SK-N-SH treated with all-trans-retinoic acid at 6 μM for 48 hours (cell line): Measurements from ENCODE around the gene RSAD1.

Experiments used
- ATAC-seq: fragments of 200-7000 bp; cut with Tn5 transposase; 3 replicates; pipeline ENCODE4 v1.9.1; 2020; ENCODE audit warnings: mild to moderate bottlenecking, moderate library complexity
- ARNTL ChIP-seq: fragments of 450-650 bp; formaldehyde crosslinking; IDR thresholded peaks from 2 replicates; pipeline ENCODE4 v1.5.0; 2020; ENCODE audit warnings: low read depth, mild to moderate bottlenecking, moderate library complexity, borderline replicate concordance
- BACH2 ChIP-seq: fragments of 250-450 bp; sonication (Bioruptor Pico); IDR thresholded peaks from 2 replicates; pipeline ENCODE4 v1.9.0; 2021; ENCODE audit warnings: mild to moderate bottlenecking, borderline replicate concordance
- CSDC2 ChIP-seq: fragments of 250-450 bp; sonication (Bioruptor Pico); IDR thresholded peaks from 2 replicates; pipeline ENCODE4 v1.5.0; 2020; ENCODE audit warnings: mild to moderate bottlenecking, moderate library complexity
- ESRRG ChIP-seq: fragments of 250-450 bp; sonication (Bioruptor Pico); IDR thresholded peaks from 2 replicates; pipeline ENCODE4 v1.6.1; 2021; ENCODE audit warnings: mild to moderate bottlenecking
- ISL1 ChIP-seq: fragments of 250-450 bp; sonication (Bioruptor Pico); IDR thresholded peaks from 2 replicates; pipeline ENCODE4 v2.1.2; 2022; ENCODE audit warnings: mild to moderate bottlenecking, moderate library complexity
- PPARA ChIP-seq: fragments of 250-450 bp; sonication (Bioruptor Pico); IDR thresholded peaks from 2 replicates; pipeline ENCODE4 v1.5.0; 2020; ENCODE audit warnings: mild to moderate bottlenecking, borderline replicate concordance
- RARB ChIP-seq: fragments of 250-450 bp; sonication (Bioruptor Pico); IDR thresholded peaks from 2 replicates; pipeline ENCODE4 v1.8.0; 2021; ENCODE audit warnings: mild to moderate bottlenecking, moderate library complexity
- SNAI2 ChIP-seq: fragments of 250-450 bp; sonication (Bioruptor Pico); IDR thresholded peaks from 2 replicates; pipeline ENCODE4 v1.5.0; 2020; ENCODE audit warnings: mild to moderate bottlenecking, moderate library complexity
- TCF4 ChIP-seq: fragments of 250-450 bp; sonication (Bioruptor Pico); IDR thresholded peaks from 2 replicates; pipeline ENCODE4 v1.8.0; 2021; ENCODE audit warnings: mild to moderate bottlenecking, moderate library complexity, borderline replicate concordance
- TOX ChIP-seq: fragments of 250-450 bp; sonication (Bioruptor Pico); IDR thresholded peaks from 2 replicates; pipeline ENCODE4 v1.8.0; 2021; ENCODE audit warnings: mild to moderate bottlenecking, moderate library complexity, borderline replicate concordance
- ZC3H10 ChIP-seq: fragments of 250-450 bp; sonication (Bioruptor Pico); IDR thresholded peaks from 2 replicates; pipeline ENCODE4 v1.5.1; 2021; ENCODE audit warnings: mild to moderate bottlenecking, moderate library complexity
- ZFP3 ChIP-seq: fragments of 250-450 bp; sonication (Bioruptor Pico); IDR thresholded peaks from 2 replicates; pipeline ENCODE4 v1.5.0; 2020; ENCODE audit warnings: mild to moderate bottlenecking, moderate library complexity
- ZFP30 ChIP-seq: fragments of 450-650 bp; formaldehyde crosslinking; IDR thresholded peaks from 2 replicates; pipeline ENCODE4 v1.5.0; 2022; ENCODE audit warnings: mild to moderate bottlenecking, moderate library complexity
- ZNF565 ChIP-seq: fragments of 450-650 bp; formaldehyde crosslinking; conservative IDR thresholded peaks from 2 replicates; pipeline ENCODE4 v1.5.0; 2020; ENCODE audit warnings: low read depth, mild to moderate bottlenecking, moderate library complexity
- ZNF70 ChIP-seq: fragments of 450-650 bp; formaldehyde crosslinking; IDR thresholded peaks from 2 replicates; pipeline ENCODE4 v1.5.0; 2020; ENCODE audit warnings: mild to moderate bottlenecking, moderate library complexity
- ZNF8 ChIP-seq: fragments of 450-650 bp; formaldehyde crosslinking; IDR thresholded peaks from 2 replicates; pipeline ENCODE4 v1.5.0; 2020; ENCODE audit warnings: mild to moderate bottlenecking, moderate library complexity
- TF ChIP-seq, protein P1 (sequence below): fragments of 250-450 bp; sonication (Bioruptor Pico); IDR thresholded peaks from 2 replicates; pipeline ENCODE4 v1.5.1; 2020; ENCODE audit warnings: low read depth, mild to moderate bottlenecking, moderate library complexity
- TF ChIP-seq, protein P2 (sequence below): fragments of 250-450 bp; sonication (Bioruptor Pico); IDR thresholded peaks from 2 replicates; pipeline ENCODE4 v1.5.1; 2021; ENCODE audit warnings: mild to moderate bottlenecking, moderate library complexity
- TF ChIP-seq, protein P3 (sequence below): fragments of 250-450 bp; sonication (Bioruptor Pico); IDR thresholded peaks from 2 replicates; pipeline ENCODE4 v1.8.0; 2021; ENCODE audit warnings: low read depth, mild to moderate bottlenecking, moderate library complexity, borderline replicate concordance
- TF ChIP-seq, protein P4 (sequence below): fragments of 250-450 bp; sonication (Bioruptor Pico); IDR thresholded peaks from 2 replicates; pipeline ENCODE4 v1.5.0; 2020; ENCODE audit warnings: mild to moderate bottlenecking, moderate library complexity

The RSAD1 gene

DNA sequence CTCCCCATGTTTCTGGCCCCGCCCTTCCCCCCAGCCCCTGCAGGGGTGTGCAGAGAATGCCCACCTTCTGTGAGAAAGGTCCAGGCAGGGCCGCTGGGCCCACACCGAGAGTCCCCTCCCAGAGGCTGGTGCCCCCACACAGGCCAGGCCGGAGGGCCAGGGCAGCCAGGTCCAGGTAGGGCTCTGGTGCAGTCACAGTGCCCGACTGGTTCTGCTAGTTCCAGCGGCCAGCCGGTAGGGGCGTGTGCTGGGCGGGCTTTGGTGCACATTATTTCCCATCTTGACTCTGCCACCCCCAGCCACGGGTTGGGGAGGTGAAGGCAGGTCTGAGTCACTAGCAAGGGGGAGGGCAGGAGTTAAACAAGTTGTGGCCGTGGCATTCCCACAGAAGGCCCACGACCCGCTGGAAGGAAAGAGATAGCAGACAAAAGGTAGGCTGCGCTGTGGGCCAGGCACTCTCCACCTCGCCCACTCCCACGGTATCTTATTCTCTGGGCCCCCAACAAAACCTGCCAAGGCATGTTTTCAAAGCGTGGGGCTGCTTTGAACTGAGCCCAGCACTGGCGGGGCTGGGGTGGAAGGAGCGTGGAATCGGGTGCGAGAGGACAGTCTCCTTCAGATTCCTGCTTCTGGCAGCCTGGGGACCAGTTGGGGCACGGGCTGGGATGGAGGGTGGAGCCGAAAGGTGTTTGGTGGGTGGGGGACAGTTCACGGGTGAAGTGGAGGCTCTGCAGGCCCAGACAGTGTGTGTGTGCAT lies 55.7 kb downstream of the RSAD1 start:
- no peak for TF ChIP-seq ESRRG (CRISPR knock-in tag)
- no peak for TF ChIP-seq ZNF565 (CRISPR knock-in tag)
- TF ChIP-seq ZNF8 (CRISPR knock-in tag) = no peak
- no peak for TF ChIP-seq TCF4
- no peak for TF ChIP-seq ZNF70 (CRISPR knock-in tag)
- no peak for TF ChIP-seq BACH2 (CRISPR knock-in tag)
- TF ChIP-seq, protein P1, sequence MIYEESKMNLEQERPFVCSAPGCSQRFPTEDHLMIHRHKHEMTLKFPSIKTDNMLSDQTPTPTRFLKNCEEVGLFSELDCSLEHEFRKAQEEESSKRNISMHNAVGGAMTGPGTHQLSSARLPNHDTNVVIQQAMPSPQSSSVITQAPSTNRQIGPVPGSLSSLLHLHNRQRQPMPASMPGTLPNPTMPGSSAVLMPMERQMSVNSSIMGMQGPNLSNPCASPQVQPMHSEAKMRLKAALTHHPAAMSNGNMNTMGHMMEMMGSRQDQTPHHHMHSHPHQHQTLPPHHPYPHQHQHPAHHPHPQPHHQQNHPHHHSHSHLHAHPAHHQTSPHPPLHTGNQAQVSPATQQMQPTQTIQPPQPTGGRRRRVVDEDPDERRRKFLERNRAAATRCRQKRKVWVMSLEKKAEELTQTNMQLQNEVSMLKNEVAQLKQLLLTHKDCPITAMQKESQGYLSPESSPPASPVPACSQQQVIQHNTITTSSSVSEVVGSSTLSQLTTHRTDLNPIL (CRISPR knock-in tag) = no peak
- no peak for TF ChIP-seq TOX
- no peak for TF ChIP-seq SNAI2 (CRISPR knock-in tag)
- peak; percentile 24 for ATAC-seq

DNA sequence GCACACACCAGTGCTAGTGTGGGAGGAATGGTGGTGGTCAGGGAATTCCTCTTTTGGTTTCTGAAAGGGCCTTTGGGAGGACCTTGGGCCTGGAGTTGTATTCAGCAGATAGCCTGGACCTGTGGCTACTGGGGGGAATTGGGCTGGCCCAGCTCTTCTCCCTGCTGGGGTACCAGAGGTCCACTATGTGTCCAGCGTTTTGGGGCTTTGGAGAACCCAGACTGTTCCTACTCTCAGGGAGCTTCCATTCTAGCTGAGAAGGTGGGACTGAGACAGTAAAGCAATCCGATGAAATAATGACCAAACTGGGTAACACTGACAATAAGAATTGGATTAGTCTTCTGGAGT lies 56.3 kb downstream of the RSAD1 start:
- ATAC-seq = no peak
- no peak for TF ChIP-seq BACH2 (CRISPR knock-in tag)
- no peak for TF ChIP-seq ZFP3 (CRISPR knock-in tag)
- TF ChIP-seq ISL1 = no peak
- no peak for TF ChIP-seq ZNF565 (CRISPR knock-in tag)
- TF ChIP-seq, protein P2, sequence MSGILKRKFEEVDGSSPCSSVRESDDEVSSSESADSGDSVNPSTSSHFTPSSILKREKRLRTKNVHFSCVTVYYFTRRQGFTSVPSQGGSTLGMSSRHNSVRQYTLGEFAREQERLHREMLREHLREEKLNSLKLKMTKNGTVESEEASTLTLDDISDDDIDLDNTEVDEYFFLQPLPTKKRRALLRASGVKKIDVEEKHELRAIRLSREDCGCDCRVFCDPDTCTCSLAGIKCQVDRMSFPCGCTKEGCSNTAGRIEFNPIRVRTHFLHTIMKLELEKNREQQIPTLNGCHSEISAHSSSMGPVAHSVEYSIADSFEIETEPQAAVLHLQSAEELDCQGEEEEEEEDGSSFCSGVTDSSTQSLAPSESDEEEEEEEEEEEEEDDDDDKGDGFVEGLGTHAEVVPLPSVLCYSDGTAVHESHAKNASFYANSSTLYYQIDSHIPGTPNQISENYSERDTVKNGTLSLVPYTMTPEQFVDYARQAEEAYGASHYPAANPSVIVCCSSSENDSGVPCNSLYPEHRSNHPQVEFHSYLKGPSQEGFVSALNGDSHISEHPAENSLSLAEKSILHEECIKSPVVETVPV (CRISPR knock-in tag) = no peak
- no peak for TF ChIP-seq ZFP30 (CRISPR knock-in tag)
- no peak for TF ChIP-seq TCF4
- TF ChIP-seq ZC3H10 (CRISPR knock-in tag) = no peak
- TF ChIP-seq, protein P3, sequence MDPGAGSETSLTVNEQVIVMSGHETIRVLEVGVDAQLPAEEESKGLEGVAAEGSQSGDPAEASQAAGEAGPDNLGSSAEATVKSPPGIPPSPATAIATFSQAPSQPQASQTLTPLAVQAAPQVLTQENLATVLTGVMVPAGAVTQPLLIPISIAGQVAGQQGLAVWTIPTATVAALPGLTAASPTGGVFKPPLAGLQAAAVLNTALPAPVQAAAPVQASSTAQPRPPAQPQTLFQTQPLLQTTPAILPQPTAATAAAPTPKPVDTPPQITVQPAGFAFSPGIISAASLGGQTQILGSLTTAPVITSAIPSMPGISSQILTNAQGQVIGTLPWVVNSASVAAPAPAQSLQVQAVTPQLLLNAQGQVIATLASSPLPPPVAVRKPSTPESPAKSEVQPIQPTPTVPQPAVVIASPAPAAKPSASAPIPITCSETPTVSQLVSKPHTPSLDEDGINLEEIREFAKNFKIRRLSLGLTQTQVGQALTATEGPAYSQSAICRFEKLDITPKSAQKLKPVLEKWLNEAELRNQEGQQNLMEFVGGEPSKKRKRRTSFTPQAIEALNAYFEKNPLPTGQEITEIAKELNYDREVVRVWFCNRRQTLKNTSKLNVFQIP (CRISPR knock-in tag) = no peak
- TF ChIP-seq PPARA (CRISPR knock-in tag) = no peak
- no peak for TF ChIP-seq ZNF8 (CRISPR knock-in tag)
- TF ChIP-seq ARNTL (CRISPR knock-in tag) = no peak
- TF ChIP-seq, protein P1 (CRISPR knock-in tag) = no peak
- TF ChIP-seq, protein P4, sequence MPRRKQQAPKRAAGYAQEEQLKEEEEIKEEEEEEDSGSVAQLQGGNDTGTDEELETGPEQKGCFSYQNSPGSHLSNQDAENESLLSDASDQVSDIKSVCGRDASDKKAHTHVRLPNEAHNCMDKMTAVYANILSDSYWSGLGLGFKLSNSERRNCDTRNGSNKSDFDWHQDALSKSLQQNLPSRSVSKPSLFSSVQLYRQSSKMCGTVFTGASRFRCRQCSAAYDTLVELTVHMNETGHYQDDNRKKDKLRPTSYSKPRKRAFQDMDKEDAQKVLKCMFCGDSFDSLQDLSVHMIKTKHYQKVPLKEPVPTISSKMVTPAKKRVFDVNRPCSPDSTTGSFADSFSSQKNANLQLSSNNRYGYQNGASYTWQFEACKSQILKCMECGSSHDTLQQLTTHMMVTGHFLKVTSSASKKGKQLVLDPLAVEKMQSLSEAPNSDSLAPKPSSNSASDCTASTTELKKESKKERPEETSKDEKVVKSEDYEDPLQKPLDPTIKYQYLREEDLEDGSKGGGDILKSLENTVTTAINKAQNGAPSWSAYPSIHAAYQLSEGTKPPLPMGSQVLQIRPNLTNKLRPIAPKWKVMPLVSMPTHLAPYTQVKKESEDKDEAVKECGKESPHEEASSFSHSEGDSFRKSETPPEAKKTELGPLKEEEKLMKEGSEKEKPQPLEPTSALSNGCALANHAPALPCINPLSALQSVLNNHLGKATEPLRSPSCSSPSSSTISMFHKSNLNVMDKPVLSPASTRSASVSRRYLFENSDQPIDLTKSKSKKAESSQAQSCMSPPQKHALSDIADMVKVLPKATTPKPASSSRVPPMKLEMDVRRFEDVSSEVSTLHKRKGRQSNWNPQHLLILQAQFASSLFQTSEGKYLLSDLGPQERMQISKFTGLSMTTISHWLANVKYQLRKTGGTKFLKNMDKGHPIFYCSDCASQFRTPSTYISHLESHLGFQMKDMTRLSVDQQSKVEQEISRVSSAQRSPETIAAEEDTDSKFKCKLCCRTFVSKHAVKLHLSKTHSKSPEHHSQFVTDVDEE (CRISPR knock-in tag) = no peak
- TF ChIP-seq TOX = no peak
- TF ChIP-seq RARB (CRISPR knock-in tag) = no peak
- TF ChIP-seq CSDC2 = no peak

DNA sequence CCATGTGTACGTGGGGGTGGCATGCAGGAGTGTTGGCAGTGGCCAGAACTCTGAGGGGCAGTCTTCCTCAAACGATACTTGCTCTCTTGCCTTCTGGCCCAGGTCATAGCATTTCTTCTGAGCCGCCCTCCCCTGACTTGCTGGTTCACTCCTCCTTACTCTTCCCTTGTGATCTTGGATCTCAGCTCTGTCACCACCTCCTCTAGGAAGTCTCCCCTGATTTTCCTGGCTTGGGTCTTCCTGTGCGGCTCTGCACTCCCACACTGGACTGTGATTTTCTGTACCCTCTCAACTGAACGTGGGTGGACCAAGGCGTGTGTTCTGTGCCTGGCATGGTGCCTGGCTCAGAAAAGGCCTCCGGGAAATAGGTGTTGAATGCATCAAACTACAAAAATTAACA lies 56.7 kb downstream of the RSAD1 start:
- no peak for ATAC-seq
- TF ChIP-seq, protein P4 (CRISPR knock-in tag) = no peak
- TF ChIP-seq, protein P1 (CRISPR knock-in tag) = no peak
- TF ChIP-seq PPARA (CRISPR knock-in tag) (no peak), ZNF8 (CRISPR knock-in tag) (no peak), TCF4 (no peak), SNAI2 (CRISPR knock-in tag) (no peak), ESRRG (CRISPR knock-in tag) (no peak)
- TF ChIP-seq, protein P3 (CRISPR knock-in tag) = no peak
